Measurements from ENCODE around the gene RICTOR.

The RICTOR gene

GRCh38 chr5:38905516-38905915 lies 168.7 kb downstream of the RICTOR start (continued):
- TF ChIP-seq POU6F1 (CRISPR knock-in tag; IDR thresholded peaks at IDR 0.05; ENCODE audit: borderline replicate concordance, low read depth) (no peak), TOX (CRISPR knock-in tag; IDR thresholded peaks at IDR 0.05; ENCODE audit: borderline replicate concordance) (no peak)

- no peak for TF ChIP-seq ZFP30 (CRISPR knock-in tag; IDR thresholded peaks at IDR 0.05)
- TF ChIP-seq ISL1 (CRISPR knock-in tag; IDR thresholded peaks at IDR 0.05) = no peak
- no peak for TF ChIP-seq ZNF70 (CRISPR knock-in tag; IDR thresholded peaks at IDR 0.05)
- no peak for TF ChIP-seq BACH2 (CRISPR knock-in tag; IDR thresholded peaks at IDR 0.05; ENCODE audit: borderline replicate concordance)
- TF ChIP-seq ZFP3 (CRISPR knock-in tag; IDR thresholded peaks at IDR 0.05) = no peak
- TF ChIP-seq ARNTL (CRISPR knock-in tag; IDR thresholded peaks at IDR 0.05; ENCODE audit: borderline replicate concordance, low read depth) = no peak
- TF ChIP-seq CREB5 (CRISPR knock-in tag; IDR thresholded peaks at IDR 0.05; ENCODE audit: low read depth) = no peak
- TF ChIP-seq RARB (CRISPR knock-in tag; IDR thresholded peaks at IDR 0.05) = no peak
- no peak for TF ChIP-seq ZC3H10 (CRISPR knock-in tag; IDR thresholded peaks at IDR 0.05)
- no peak for ATAC-seq
Observed at GRCh38 chr5:38899936-38900335, 174.3 kb downstream of the RICTOR start.

- TF ChIP-seq CREB5 (CRISPR knock-in tag; IDR thresholded peaks at IDR 0.05; ENCODE audit: low read depth) = no peak
- TF ChIP-seq TSHZ2 (CRISPR knock-in tag; IDR thresholded peaks at IDR 0.05) = no peak
- TF ChIP-seq ZC3H10 (CRISPR knock-in tag; IDR thresholded peaks at IDR 0.05) = no peak
- no peak for TF ChIP-seq ZFP3 (CRISPR knock-in tag; IDR thresholded peaks at IDR 0.05)
- no peak for TF ChIP-seq POU6F1 (CRISPR knock-in tag; IDR thresholded peaks at IDR 0.05; ENCODE audit: borderline replicate concordance, low read depth)
- no peak for TF ChIP-seq GLIS3 (CRISPR knock-in tag; IDR thresholded peaks at IDR 0.05)
Observed at GRCh38 chr5:38896760-38897159, 177.4 kb downstream of the RICTOR start.

GRCh38 chr5:38892363-38892762 lies 181.8 kb downstream of the RICTOR start:
- no peak for ATAC-seq
- TF ChIP-seq TSHZ2 (CRISPR knock-in tag; IDR thresholded peaks at IDR 0.05) = no peak
- TF ChIP-seq ZNF8 (CRISPR knock-in tag; IDR thresholded peaks at IDR 0.05) = no peak
- TF ChIP-seq CSRNP3 (CRISPR knock-in tag; IDR thresholded peaks at IDR 0.05) = no peak
- no peak for TF ChIP-seq ISL1 (CRISPR knock-in tag; IDR thresholded peaks at IDR 0.05)
- no peak for TF ChIP-seq ZFP3 (CRISPR knock-in tag; IDR thresholded peaks at IDR 0.05)
- no peak for TF ChIP-seq PATZ1 (CRISPR knock-in tag; IDR thresholded peaks at IDR 0.05; ENCODE audit: borderline replicate concordance)
- TF ChIP-seq CREB5 (CRISPR knock-in tag; IDR thresholded peaks at IDR 0.05; ENCODE audit: low read depth) = no peak
- TF ChIP-seq ESRRG (CRISPR knock-in tag; IDR thresholded peaks at IDR 0.05) = no peak
- no peak for TF ChIP-seq OSR1 (CRISPR knock-in tag; IDR thresholded peaks at IDR 0.05)
- no peak for TF ChIP-seq ZNF70 (CRISPR knock-in tag; IDR thresholded peaks at IDR 0.05)
- no peak for TF ChIP-seq CSDC2 (CRISPR knock-in tag; IDR thresholded peaks at IDR 0.05)

More at GRCh38 chr5:38896760-38897159, 177.4 kb downstream of the RICTOR start:
- ATAC-seq = no peak

Measured in SK-N-SH treated with all-trans-retinoic acid at 6 μM for 48 hours (cell line).